Measurements from ENCODE around the gene VPREB3. TPM values are rescaled to one million over a fixed set of nuclear protein-coding genes. Genes with fewer than 3 reads are reported as not detected.
"Not testable (repeated sequence)": the region's sequence is repeated elsewhere in the genome, so short reads cannot be mapped to it uniquely, and the experiment has no call there.

VPREB3 gene
- total and polyA plus RNA-seq, 7 donors, result 2.4 to 65.9 TPM; not detected in 5

GRCh38 chr22:23742505-23743264 is 11.5 kb downstream of the VPREB3 start:
- WGBS, 2 donors, result 81 to 82% methylated on average over 7 of the region's 7 CpGs
- no peaks in the 10 kb centered on the region for H3K4me1 ChIP-seq
- H3K27me3 ChIP-seq, result no peaks in the 10 kb centered on the region
- peak overlapping the region in 3 of 4 donors; percentile 1 to 26 (median 14) for H3K27ac ChIP-seq
- TF ChIP-seq POLR2AphosphoS5 (IDR thresholded peaks at IDR 0.05) (no peak), EP300 (IDR thresholded peaks at IDR 0.05) (no peak), CTCF (IDR thresholded peaks at IDR 0.05) (no peak), POLR2A (IDR thresholded peaks at IDR 0.05) (no peak)
- peaks cover 16 to 40% (median 18%) of the 10 kb centered on the region in 4 donors for H3K36me3 ChIP-seq
- intact Hi-C loops (cut with DNase I), result no loop called here
- no peak for DNase-seq
- H3K4me3 ChIP-seq, result no peak overlapping the region
- H3K9me3 ChIP-seq, result no peaks in the 10 kb centered on the region

GRCh38 chr22:23737696-23738095 is 16.5 kb downstream of the VPREB3 start:
- peaks cover 0 to 14% (median 0%) of the 10 kb centered on the region in 4 donors for H3K36me3 ChIP-seq
- DNase-seq, result no peak
- no peaks in the 10 kb centered on the region for H3K9me3 ChIP-seq
- H3K4me1 ChIP-seq, result no peaks in the 10 kb centered on the region
- H3K27ac ChIP-seq, result no peak overlapping the region
- H3K4me3 ChIP-seq, result no peak overlapping the region
- H3K27me3 ChIP-seq, result no peaks in the 10 kb centered on the region
- intact Hi-C loops (cut with DNase I), result no loop called here
- TF ChIP-seq EP300 (IDR thresholded peaks at IDR 0.05) (no peak), CTCF (IDR thresholded peaks at IDR 0.05) (no peak), POLR2AphosphoS5 (IDR thresholded peaks at IDR 0.05) (no peak), POLR2A (IDR thresholded peaks at IDR 0.05) (no peak)

GRCh38 chr22:23728108-23728507 is 26.1 kb downstream of the VPREB3 start:
- H3K4me1 ChIP-seq; H3K36me3 ChIP-seq; H3K9me3 ChIP-seq; intact Hi-C loops (cut with DNase I); H3K27me3 ChIP-seq; H3K27ac ChIP-seq; H3K4me3 ChIP-seq: not testable (repeated sequence)
- WGBS, 2 donors, result 88 to 89% methylated on average over 4 of the region's 4 CpGs
- peak; percentile 27 for DNase-seq

- no peak for DNase-seq
- no peaks in the 10 kb centered on the region for H3K4me1 ChIP-seq
- no peaks in the 10 kb centered on the region for H3K9me3 ChIP-seq
- intact Hi-C loops (cut with DNase I), result no loop called here
- TF ChIP-seq CTCF (IDR thresholded peaks at IDR 0.05), result no peak
- TF ChIP-seq POLR2AphosphoS5 (IDR thresholded peaks at IDR 0.05), result no peak
- TF ChIP-seq EP300 (IDR thresholded peaks at IDR 0.05), result no peak
- TF ChIP-seq POLR2A (IDR thresholded peaks at IDR 0.05), result no peak
- no peak overlapping the region for H3K4me3 ChIP-seq
- no peaks in the 10 kb centered on the region for H3K36me3 ChIP-seq
- no peak overlapping the region for H3K27ac ChIP-seq
- WGBS, 2 donors, result 76 to 83% methylated on average over 2 of the region's 2 CpGs
- H3K27me3 ChIP-seq, result no peaks in the 10 kb centered on the region
These were observed 31.5 kb downstream of the VPREB3 start for GRCh38 chr22:23722724-23723123.

GRCh38 chr22:23722160-23722559 is 32.1 kb downstream of the VPREB3 start:
- WGBS, 2 donors, result 73 to 85% methylated on average over 4 of the region's 4 CpGs
- H3K36me3 ChIP-seq, result no peaks in the 10 kb centered on the region
- H3K27ac ChIP-seq, result no peak overlapping the region
- intact Hi-C loops (cut with DNase I), result no loop called here
- DNase-seq, result no peak
- no peaks in the 10 kb centered on the region for H3K9me3 ChIP-seq
- H3K27me3 ChIP-seq, result no peaks in the 10 kb centered on the region
- H3K4me1 ChIP-seq, result peaks cover 0 to 4% (median 3%) of the 10 kb centered on the region in 4 donors
- TF ChIP-seq EP300 (IDR thresholded peaks at IDR 0.05) (no peak), POLR2A (IDR thresholded peaks at IDR 0.05) (no peak), POLR2AphosphoS5 (IDR thresholded peaks at IDR 0.05) (no peak), CTCF (IDR thresholded peaks at IDR 0.05) (no peak)
- H3K4me3 ChIP-seq, result no peak overlapping the region

All from sigmoid colon (tissue), 7 donors.